HG02870 (cell line): Measurements from ENCODE around the gene TNIP1.

Experiments
- ATAC-seq: cut with Tn5 transposase; IDR thresholded peaks from one replicate; pipeline ENCODE4 v1.9.1; 2021; ENCODE audit warnings: mild to moderate bottlenecking, moderate library complexity; ENCODE audit not compliant: unreplicated experiment

TNIP1 gene

DNA sequence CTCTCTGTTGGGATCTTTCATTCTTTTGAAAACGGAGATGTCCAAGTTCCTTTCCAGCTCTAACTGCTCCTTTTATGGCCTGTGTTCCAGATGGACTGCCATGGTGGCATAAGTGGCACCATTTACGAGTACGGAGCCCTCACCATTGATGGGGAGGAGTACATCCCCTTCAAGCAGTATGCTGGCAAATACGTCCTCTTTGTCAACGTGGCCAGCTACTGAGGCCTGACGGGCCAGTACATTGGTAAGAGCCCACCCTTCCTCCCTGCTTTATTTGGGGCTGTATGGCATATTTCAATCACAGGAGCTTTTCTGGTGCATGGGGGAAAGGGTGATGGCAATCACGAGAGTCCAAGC, 55.6 kb downstream of the TNIP1 start:
- no peak for ATAC-seq

DNA sequence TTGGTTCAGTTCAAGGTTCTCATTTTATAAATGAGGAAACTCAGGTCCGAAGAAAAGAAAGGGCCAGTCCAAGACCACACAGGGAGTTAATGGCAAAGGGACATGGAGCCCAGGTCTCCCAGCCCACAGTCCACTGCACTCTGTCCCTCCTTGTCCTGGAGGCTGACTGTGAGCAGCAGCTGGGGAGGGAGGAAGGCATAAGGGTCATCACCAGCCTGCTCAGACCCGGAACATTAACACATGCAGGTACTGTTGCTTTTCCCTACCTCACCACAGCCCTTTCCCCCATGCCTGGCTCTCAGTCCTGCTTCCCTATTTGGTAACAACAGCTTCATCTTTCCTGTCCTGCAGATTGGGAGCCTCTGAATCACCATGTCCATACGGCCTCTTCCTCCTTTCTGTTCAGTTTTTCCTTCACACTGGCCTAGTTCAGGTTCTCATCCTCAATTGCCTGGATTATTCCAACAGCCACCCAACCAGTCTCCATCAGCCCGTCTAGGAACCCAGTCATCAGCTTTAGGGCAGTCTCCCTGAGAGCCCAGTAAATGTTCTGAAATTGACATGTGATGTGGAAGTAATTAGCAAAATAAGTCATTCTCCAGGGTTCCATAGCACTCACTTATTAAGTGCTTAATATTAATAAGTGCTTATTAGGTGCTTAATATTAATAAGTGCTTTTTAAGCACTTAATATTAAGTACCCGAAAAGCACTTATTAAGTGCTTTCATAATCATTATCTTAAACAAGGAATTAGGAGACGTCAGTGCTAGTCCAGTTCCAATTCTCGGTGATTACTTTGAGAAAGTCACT, 56.2 kb downstream of the TNIP1 start:
- ATAC-seq: no peak

DNA sequence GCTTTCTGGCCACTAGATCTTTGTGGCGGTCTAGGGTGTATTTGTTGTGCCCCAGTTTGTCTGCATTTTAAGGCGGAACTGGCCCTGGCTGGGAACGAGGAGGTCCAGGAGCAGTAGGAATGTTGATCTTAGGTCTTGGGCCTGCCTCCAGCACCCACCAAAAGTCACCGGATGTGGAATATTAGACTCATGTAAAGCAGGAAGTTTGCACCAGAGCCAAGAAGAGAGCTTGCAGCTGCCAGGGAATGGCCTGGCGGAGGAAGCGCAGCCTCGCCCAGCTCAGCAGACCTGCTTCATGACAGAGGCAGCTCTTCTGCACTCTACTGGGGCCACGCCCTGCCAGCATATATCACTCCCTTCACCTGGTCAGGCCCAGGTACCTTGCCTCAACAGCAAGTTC, 57.2 kb downstream of the TNIP1 start:
- ATAC-seq: no peak

- no peak for ATAC-seq
Observed at GRCh38 chr5:151023047-151023615, 57.7 kb downstream of the TNIP1 start.

DNA sequence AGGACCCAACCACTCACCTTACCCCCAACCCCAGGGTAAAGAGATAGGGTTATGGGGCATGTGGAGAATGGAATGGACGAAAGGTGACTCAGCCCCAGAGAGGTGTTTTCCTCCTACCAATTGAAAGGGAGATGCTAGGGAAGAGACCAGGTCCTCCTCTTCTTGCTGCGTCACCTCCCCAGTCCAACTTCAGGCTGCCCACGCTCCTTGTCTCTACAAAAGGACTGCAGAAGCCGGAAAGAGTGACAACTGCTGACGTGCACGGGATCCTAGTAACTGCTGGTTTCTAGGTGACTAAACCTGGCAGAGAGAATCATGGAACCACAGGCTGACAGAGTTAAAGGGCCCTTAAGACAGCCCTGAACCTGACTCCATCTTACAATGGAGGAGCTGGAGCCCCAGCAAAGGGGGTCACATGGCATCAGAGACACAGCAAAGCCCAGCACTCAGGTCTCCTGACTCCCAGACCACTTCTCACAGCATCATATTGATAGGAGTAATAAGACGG, 58.3 kb downstream of the TNIP1 start:
- ATAC-seq: no peak

DNA sequence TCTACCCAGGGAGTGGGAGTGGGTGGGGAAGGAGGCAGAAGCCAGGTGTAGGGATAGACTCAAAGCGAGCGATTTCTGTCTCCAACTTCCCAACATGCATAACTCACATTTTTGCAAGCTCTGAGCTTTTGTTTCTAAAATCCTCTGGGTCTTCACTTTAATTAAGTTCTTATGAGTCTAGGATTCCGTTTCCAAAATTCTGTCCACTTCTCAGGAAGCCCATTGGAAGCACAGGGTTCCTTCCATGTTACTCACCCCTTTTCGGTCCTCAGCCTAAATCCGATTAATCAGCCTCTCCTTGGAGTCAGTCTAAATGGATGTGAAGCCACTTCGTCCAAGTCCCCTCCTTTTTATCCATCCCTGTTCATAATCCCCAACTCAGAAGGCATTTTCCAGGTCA, 59.1 kb downstream of the TNIP1 start:
- no peak for ATAC-seq

DNA sequence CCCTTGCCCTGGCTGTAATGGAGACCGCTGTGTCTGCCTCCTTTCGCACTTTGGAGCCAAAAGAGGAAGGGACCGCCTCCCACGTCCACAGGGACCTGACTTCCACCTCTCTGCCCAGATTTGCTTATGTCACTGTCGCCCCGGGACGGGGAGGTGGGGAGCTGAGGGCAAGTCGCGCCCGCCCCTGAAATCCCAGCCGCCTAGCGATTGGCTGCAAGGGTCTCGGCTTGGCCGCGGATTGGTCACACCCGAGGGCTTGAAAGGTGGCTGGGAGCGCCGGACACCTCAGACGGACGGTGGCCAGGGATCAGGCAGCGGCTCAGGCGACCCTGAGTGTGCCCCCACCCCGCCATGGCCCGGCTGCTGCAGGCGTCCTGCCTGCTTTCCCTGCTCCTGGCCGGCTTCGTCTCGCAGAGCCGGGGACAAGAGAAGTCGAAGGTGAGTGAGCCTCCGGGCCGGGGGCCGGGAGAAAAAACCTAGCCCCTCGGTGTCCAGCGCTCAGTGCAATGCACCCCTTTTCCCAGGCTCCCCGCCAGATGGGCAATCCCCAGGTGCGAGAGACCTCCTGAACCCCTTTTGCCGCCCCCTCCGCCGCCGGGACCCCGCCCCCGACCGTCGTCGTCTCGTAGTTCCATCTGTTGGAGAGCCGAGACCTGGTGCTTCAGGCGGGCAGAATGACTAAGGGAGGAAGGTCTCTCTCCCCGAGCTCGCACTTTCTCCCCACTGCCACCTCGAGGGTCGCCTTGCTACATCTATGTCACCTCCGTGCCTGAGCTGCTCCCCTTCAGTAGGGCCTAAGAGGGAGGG, 60.3 kb downstream of the TNIP1 start, which contains the start of gene GPX3:
Gene GPX3, plus strand, starts transcription at position 288 of the 807 bp plus-strand sequence. Its CDS starts 64 bp downstream, at position 352.
- peak; percentile 75 for ATAC-seq

GRCh38 chr5:151019331-151019730, 61.5 kb downstream of the TNIP1 start:
- no peak for ATAC-seq

- ATAC-seq: no peak
Observed at GRCh38 chr5:151018846-151019245, 62.0 kb downstream of the TNIP1 start.

- no peak for ATAC-seq
Observed at GRCh38 chr5:151017897-151018296, 62.9 kb downstream of the TNIP1 start.

- no peak for ATAC-seq
Observed at GRCh38 chr5:151016700-151017099, 64.1 kb downstream of the TNIP1 start.

DNA sequence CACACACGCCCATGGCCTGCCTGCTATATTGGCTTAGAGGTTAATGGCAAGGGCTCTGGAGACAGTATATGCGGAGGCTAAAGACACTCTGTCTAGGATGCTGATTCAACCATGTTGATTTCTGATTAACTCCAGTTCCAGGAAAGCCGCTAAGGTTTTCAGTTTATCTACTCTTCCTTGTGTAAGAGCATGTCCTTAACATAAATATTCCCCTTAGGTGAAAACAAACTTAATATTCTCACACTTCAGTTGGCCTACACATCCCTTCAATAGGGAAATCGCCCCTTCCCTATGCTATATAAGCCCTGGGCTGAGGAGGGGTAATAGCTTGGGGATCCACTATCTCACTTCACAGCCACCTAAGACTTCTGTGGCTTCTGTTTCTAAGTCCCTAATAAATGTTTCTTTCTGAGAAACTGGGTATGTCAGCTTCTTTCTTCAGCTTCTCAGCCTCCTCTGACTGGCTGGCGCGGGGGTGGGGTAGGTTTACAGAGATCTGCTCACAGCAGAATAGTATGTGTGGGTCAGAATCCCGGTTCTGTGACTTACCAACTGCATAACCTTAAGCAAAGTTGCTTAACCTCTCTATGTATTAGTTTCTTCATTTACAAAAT, 64.8 kb downstream of the TNIP1 start:
- no peak for ATAC-seq

- no peak for ATAC-seq
Observed at GRCh38 chr5:151014680-151015343, 66.0 kb downstream of the TNIP1 start.

DNA sequence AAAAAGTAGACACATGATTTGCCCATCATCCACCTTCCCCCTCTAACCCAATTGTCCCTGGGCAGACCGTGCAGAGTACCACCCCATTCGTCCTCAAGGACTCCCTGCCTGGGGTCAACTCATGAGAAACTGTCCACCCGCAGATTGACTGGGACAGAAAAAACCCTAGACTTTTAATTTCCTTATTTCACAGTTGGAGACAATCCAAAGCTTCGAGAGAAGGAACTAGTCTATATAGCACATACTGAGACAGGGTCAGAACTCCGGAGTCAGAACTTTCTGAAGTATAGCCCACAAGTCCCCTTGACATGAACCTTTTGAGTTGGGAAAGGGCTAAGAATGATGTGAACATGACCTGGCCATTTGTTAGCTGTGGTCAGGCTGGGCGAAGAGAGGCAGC, 68.0 kb downstream of the TNIP1 start:
- no peak for ATAC-seq

DNA sequence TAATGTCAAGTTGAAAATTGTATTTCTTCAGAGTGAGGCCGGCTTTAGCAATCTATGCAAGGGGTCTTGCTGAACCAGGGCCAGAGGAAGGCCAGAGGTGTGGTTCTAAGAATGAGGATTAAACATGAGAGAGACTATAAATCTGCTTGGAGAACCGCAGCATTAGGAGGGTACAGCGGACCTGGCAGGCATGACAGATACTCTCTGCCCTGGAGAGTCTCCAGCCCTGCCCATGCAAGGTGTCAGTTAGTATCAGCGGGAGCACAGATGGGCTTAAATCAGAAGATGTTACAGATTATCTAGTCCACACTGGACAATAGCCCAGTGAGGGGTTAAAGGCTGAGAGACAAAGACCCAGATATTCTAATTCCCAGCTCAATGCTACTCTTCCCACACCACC, 71.9 kb downstream of the TNIP1 start:
- ATAC-seq: no peak

- ATAC-seq: no peak
Observed at GRCh38 chr5:151008210-151008491, 72.7 kb downstream of the TNIP1 start.

DNA sequence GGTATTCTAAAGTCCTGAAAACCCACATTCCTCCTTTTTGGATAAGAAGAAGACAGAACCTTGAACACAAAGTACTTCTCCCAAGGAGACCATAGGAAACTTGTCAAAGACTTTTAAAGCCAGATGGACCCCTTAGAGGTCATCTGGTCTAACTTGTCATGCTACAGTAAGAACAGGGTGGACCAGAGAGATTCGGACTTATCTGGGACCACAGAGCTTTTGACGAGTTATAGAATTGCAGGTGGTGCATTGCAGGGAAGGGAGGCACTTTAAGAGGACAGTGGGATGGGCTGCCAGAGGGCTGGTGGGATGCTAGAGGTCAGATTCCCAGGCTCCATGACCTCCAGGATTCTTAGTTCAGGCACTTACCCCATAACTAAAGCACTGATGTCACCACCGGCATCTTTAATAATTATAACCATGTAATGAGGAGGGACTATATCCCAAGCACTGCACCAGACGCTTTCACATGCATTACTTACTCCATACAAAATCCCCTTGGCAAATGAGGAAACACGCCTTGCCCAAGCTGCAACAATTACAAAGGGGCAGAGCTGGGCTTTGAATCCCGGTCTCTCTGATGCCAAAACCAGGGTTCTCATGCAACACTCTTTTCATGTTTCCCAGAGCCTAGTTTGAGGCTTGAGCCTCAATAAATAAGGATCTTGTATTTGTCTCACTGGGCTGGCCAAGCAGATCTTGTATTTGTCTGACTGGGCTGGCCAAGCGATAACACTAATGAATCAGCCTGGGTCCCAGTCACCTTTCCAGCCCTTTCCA, 73.2 kb downstream of the TNIP1 start:
- no peak for ATAC-seq

DNA sequence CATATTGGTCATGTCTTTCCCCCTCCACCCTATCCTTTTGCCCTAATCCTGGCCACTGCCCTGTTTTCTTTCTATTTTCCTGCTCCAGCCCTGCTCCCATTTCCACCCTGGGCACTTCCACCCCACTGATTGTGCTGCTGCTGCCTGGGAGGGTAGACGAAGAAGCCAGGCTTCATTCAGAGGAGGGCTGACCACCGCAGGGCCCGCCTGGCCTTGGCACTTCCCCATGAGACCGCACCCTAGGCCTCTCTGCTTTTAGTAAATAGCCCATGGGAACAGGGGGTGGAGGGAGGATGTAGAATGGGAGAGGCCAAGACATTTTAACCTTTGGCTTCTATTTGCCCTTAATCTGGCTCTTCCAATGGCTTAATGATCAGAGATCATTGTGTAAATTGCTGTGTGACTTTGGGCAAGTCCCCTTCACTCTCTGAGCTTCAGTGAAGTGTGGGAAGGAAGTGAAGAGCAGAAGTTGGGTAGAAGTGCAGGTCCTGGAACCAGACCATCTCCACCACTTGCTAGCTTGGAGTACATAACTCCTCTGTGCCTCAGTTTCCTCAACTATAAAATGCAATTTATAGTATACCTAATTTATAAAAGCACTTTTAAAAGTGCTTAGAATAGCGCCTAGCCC, 74.0 kb downstream of the TNIP1 start:
- no peak for ATAC-seq

GRCh38 chr5:151005950-151006576, 74.8 kb downstream of the TNIP1 start:
- no peak for ATAC-seq
